GM23338 (cell line): ENCODE results near the gene FHL2. TPM values are rescaled to one million over a fixed set of nuclear protein-coding genes. Genes with fewer than 3 reads are reported as not detected.

Experiments used
- ATAC-seq: fragments of 200-7000 bp; cut with Tn5 transposase; 3 replicates; pipeline ENCODE4 v1.9.1; 2020
- DNase-seq: peaks from one replicate; pipeline ENCODE4 v3.0.0-alpha.2; 2015; ENCODE audit warnings: low spot score
- H2AFZ ChIP-seq: fragments of 200-600 bp; sonication (generic); 2 replicates; pipeline ENCODE4 v1.8.0; 2016; ENCODE audit warnings: antibody characterized with exemption, mild to moderate bottlenecking, moderate library complexity
- H3F3A ChIP-seq: fragments of 200-600 bp; sonication (generic); replicated peaks from 2 replicates; pipeline ENCODE4 v1.8.0; 2017; ENCODE audit warnings: antibody characterized with exemption, mixed run types, low read depth
- H3K27ac ChIP-seq: fragments of 200-600 bp; sonication (generic); 2 replicates; pipeline ENCODE4 v1.6.1; 2016; ENCODE audit warnings: low read depth
- H3K27me3 ChIP-seq: fragments of 200-600 bp; sonication (generic); 2 replicates; pipeline ENCODE4 v1.8.0; 2016; ENCODE audit warnings: mild to moderate bottlenecking, mixed run types, moderate library complexity; ENCODE audit not compliant: insufficient read depth
- H3K36me3 ChIP-seq: fragments of 200-600 bp; sonication (generic); 2 replicates; pipeline ENCODE4 v1.8.0; 2016; ENCODE audit warnings: mild to moderate bottlenecking; ENCODE audit not compliant: insufficient read depth
- H3K4me1 ChIP-seq: fragments of 200-600 bp; sonication (generic); 2 replicates; pipeline ENCODE4 v1.8.0; 2016; ENCODE audit warnings: mild to moderate bottlenecking, moderate library complexity; ENCODE audit not compliant: insufficient read depth
- H3K4me2 ChIP-seq: fragments of 200-600 bp; sonication (generic); 2 replicates; pipeline ENCODE4 v1.7.1; 2017; ENCODE audit warnings: mixed run types
- H3K4me3 ChIP-seq: fragments of 200-600 bp; sonication (generic); 2 replicates; pipeline ENCODE4 v1.6.1; 2016; ENCODE audit warnings: mixed run types
- H3K79me2 ChIP-seq: fragments of 200-600 bp; sonication (generic); replicated peaks from 2 replicates; pipeline ENCODE4 v1.8.0; 2017; ENCODE audit warnings: mild to moderate bottlenecking; ENCODE audit not compliant: insufficient read depth
- H3K9me2 ChIP-seq: fragments of 200-600 bp; sonication (generic); 2 replicates; pipeline ENCODE4 v1.8.0; 2017; ENCODE audit not compliant: insufficient read depth
- H4K20me1 ChIP-seq: fragments of 200-600 bp; sonication (generic); replicated peaks from 2 replicates; pipeline ENCODE4 v1.8.0; 2017; ENCODE audit warnings: mild to moderate bottlenecking; ENCODE audit not compliant: insufficient read depth
- H3K27ac Mint-ChIP-seq: 2 replicates; pipeline ENCODE4 v1.8.0; 2020; ENCODE audit warnings: inconsistent platforms, mild to moderate bottlenecking, moderate library complexity, mixed read lengths
- H3K27me3 Mint-ChIP-seq: 3 replicates; pipeline ENCODE4 v1.8.0; 2022; ENCODE audit warnings: low read depth, mild to moderate bottlenecking, moderate library complexity, mixed read lengths, inconsistent platforms; ENCODE audit not compliant: insufficient read depth, poor library complexity
- H3K36me3 Mint-ChIP-seq: 3 replicates; pipeline ENCODE4 v1.8.0; 2021; ENCODE audit warnings: low read depth, mild to moderate bottlenecking, inconsistent platforms, moderate library complexity, mixed read lengths
- H3K4me1 Mint-ChIP-seq: 3 replicates; pipeline ENCODE4 v1.8.0; 2020; ENCODE audit warnings: mild to moderate bottlenecking, inconsistent platforms, mixed read lengths
- H3K4me3 Mint-ChIP-seq: 3 replicates; pipeline ENCODE4 v1.8.0; 2021; ENCODE audit warnings: moderate library complexity, mild to moderate bottlenecking, inconsistent platforms, mixed read lengths
- H3K9me3 Mint-ChIP-seq: 3 replicates; pipeline ENCODE4 v1.8.0; 2020; ENCODE audit warnings: moderate library complexity, mild to moderate bottlenecking, inconsistent platforms, mixed read lengths
- CREB1 ChIP-seq: fragments of 250-450 bp; sonication (Bioruptor Pico); IDR thresholded peaks from 2 replicates; pipeline ENCODE4 v1.5.0; 2020; ENCODE audit warnings: low read depth, mild to moderate bottlenecking, moderate library complexity
- CTCF ChIP-seq, 2 experiments: fragments of 200-600 bp in 1 of 2; sonication (generic) in 1 of 2; conservative IDR thresholded peaks; 2 replicates each; pipeline versions ENCODE4 v1.5.1 to v1.6.1; 2016 to 2017; ENCODE audit warnings: antibody characterized with exemption in 2 of 2, low read depth in 2 of 2, mild to moderate bottlenecking in 2 of 2, moderate library complexity in 1 of 2
- ETS1 ChIP-seq: IDR thresholded peaks from 2 replicates; pipeline ENCODE4 v1.6.1; 2016; ENCODE audit warnings: antibody characterized with exemption
- EZH2 ChIP-seq: fragments of 200-600 bp; sonication (generic); IDR thresholded peaks from one replicate; pipeline ENCODE4 v1.8.0; 2017; ENCODE audit warnings: antibody characterized with exemption, mild to moderate bottlenecking, low read depth; ENCODE audit not compliant: unreplicated experiment
- EZH2phosphoT487 ChIP-seq: fragments of 200-600 bp; sonication (generic); IDR thresholded peaks from one replicate; pipeline ENCODE4 v1.8.1; 2018; ENCODE audit warnings: antibody characterized with exemption; ENCODE audit not compliant: unreplicated experiment
- JUNB ChIP-seq: IDR thresholded peaks from one replicate; pipeline ENCODE4 v1.6.1; 2016; ENCODE audit warnings: antibody characterized with exemption; ENCODE audit not compliant: unreplicated experiment
- NANOG ChIP-seq: IDR thresholded peaks from 2 replicates; pipeline ENCODE4 v1.6.1; 2016; ENCODE audit warnings: antibody characterized with exemption, borderline replicate concordance
- POLR2AphosphoS5 ChIP-seq: IDR thresholded peaks from 2 replicates; pipeline ENCODE4 v1.6.1; 2016; ENCODE audit warnings: antibody characterized with exemption, low read depth
- REST ChIP-seq: IDR thresholded peaks from one replicate; pipeline ENCODE4 v1.6.1; 2018; ENCODE audit warnings: antibody characterized with exemption; ENCODE audit not compliant: unreplicated experiment
- STAT1 ChIP-seq: IDR thresholded peaks from one replicate; pipeline ENCODE4 v1.6.1; 2016; ENCODE audit warnings: antibody characterized with exemption; ENCODE audit not compliant: unreplicated experiment
- ZNF114 ChIP-seq: fragments of 250-450 bp; sonication (Bioruptor Pico); IDR thresholded peaks from 2 replicates; pipeline ENCODE4 v1.5.0; 2020; ENCODE audit warnings: mild to moderate bottlenecking, moderate library complexity
- ZNF331 ChIP-seq: fragments of 250-450 bp; sonication (Bioruptor Pico); IDR thresholded peaks from 2 replicates; pipeline ENCODE4 v1.5.0; 2020; ENCODE audit warnings: low read depth, mild to moderate bottlenecking, moderate library complexity
- ZNF462 ChIP-seq: fragments of 250-450 bp; sonication (Bioruptor Pico); IDR thresholded peaks from 2 replicates; pipeline ENCODE4 v1.5.0; 2020; ENCODE audit warnings: mild to moderate bottlenecking, moderate library complexity
- polyA plus RNA-seq: library from polyadenylated mRNA; unstranded; fragments of >200 nt; fragmentation: Nextera tagmentation; extraction: Ambion mirVana; gene quantifications from 2 replicates; pipeline ENCODE4 v1.2.1, GENCODE V29; 2016
- total RNA-seq: library from RNA; depleted of rRNA; stranded (reverse); fragments of >200 nt; shearing (Covaris generic); gene quantifications from 2 replicates; pipeline ENCODE4 v1.2.3, GENCODE V29; 2014

Gene FHL2
- total and polyA plus RNA-seq, 2 experiments from 2014 or later = 29.0 to 30.9 TPM

GRCh38 chr2:105325389-105325963 is 73.4 kb downstream of the FHL2 start:
- Histone ChIP-seq H3K4me1 (peaks cover 12% of the 10 kb centered on the region), H4K20me1 (no peaks in the 10 kb centered on the region; the same call in 1 of the 2 replicates), H3K4me3 (peak overlapping the region; percentile 10; the same call in 1 of the 2 replicates), H3K9me2 (no peaks in the 10 kb centered on the region), H3K79me2 (peaks cover 81% of the 10 kb centered on the region), H3K27me3 (peaks cover 4% of the 10 kb centered on the region), H2AFZ (no peak overlapping the region), H3K4me2 (peak overlapping the region; percentile 22), H3K27ac (no peak overlapping the region), H3K36me3 (no peaks in the 10 kb centered on the region), H3F3A (no peaks in the 10 kb centered on the region)
- Mint-ChIP-seq H3K27me3 (peaks cover 8% of the 10 kb centered on the region), H3K4me3 (no peak overlapping the region), H3K4me1 (peaks cover 30% of the 10 kb centered on the region), H3K36me3 (peaks cover 8% of the 10 kb centered on the region; the same call in 2 of the 3 replicates), H3K9me3 (no peaks in the 10 kb centered on the region), H3K27ac (no peak overlapping the region; the same call in 1 of the 2 replicates)
- peak; percentile 53 for DNase-seq
- ATAC-seq = no peak
- TF ChIP-seq STAT1 (no peak), POLR2AphosphoS5 (no peak), ZNF331 (no peak), EZH2phosphoT487 (no peak), EZH2 (no peak), CTCF (conservative IDR thresholded peaks at IDR 0.05; ENCODE audit: low read depth in 2 of 2) (no peak), JUNB (no peak), ZNF114 (CRISPR knock-in tag) (no peak), NANOG (no peak), ETS1 (no peak), ZNF462 (CRISPR knock-in tag) (no peak), REST (no peak), CREB1 (CRISPR knock-in tag) (no peak)
